PFSK-1 (cell line): Measurements from ENCODE around the gene POLR1D.

Experiments used
- FOXP2 ChIP-seq: optimal IDR thresholded peaks from 2 replicates; pipeline ENCODE3; 2011; ENCODE audit warnings: borderline replicate concordance, control low read depth, inconsistent platforms; ENCODE audit not compliant: insufficient read depth; ENCODE audit errors: extremely low read length, extremely low read depth
- POLR2AphosphoS5 ChIP-seq: IDR thresholded peaks from 2 replicates; pipeline ENCODE4 v1.6.1; 2012; ENCODE audit warnings: low read depth, mild to moderate bottlenecking, control low read depth, low read length, moderate library complexity
- REST ChIP-seq, 2 experiments: IDR thresholded peaks; 2 replicates each; pipeline versions ENCODE4 v1.6.1 to v1.8.0; 2011 to 2012; ENCODE audit warnings: low read depth in 2 of 2, low read length in 2 of 2, control low read depth in 1 of 2, inconsistent platforms in 1 of 2, mild to moderate bottlenecking in 1 of 2, moderate library complexity in 1 of 2; ENCODE audit not compliant: insufficient read depth in 1 of 2
- SIN3A ChIP-seq: IDR thresholded peaks from 2 replicates; pipeline ENCODE4 v1.6.1; 2012; ENCODE audit warnings: mild to moderate bottlenecking, low read length, moderate library complexity, borderline replicate concordance; ENCODE audit not compliant: insufficient read depth
- TAF1 ChIP-seq: IDR thresholded peaks from 2 replicates; pipeline ENCODE4 v1.6.1; 2012; ENCODE audit warnings: low read length, control low read depth, borderline replicate concordance; ENCODE audit not compliant: insufficient read depth

POLR1D gene

GRCh38 chr13:27636589-27637288 is 15.0 kb downstream of the POLR1D start:
- TF ChIP-seq REST (IDR thresholded peaks at IDR 0.05; ENCODE audit: insufficient read depth in 1 of 2, low read depth in 2 of 2, low read length in 2 of 2) (no peak), POLR2AphosphoS5 (no peak), FOXP2 (no peak), SIN3A (no peak), TAF1 (no peak)

GRCh38 chr13:27637289-27637626 is 15.6 kb downstream of the POLR1D start:
- TF ChIP-seq SIN3A (no peak), REST (IDR thresholded peaks at IDR 0.05; ENCODE audit: insufficient read depth in 1 of 2, low read depth in 2 of 2, low read length in 2 of 2) (no peak), POLR2AphosphoS5 (no peak), FOXP2 (no peak), TAF1 (no peak)

- no peak for TF ChIP-seq SIN3A
- TF ChIP-seq REST (IDR thresholded peaks at IDR 0.05; ENCODE audit: insufficient read depth in 1 of 2, low read depth in 2 of 2, low read length in 2 of 2): no peak
- TF ChIP-seq TAF1: no peak
- no peak for TF ChIP-seq POLR2AphosphoS5
These were observed 16.3 kb downstream of the POLR1D start for GRCh38 chr13:27638001-27638400.

GRCh38 chr13:27638521-27638920 is 16.8 kb downstream of the POLR1D start:
- TF ChIP-seq TAF1 (no peak), REST (IDR thresholded peaks at IDR 0.05; ENCODE audit: insufficient read depth in 1 of 2, low read depth in 2 of 2, low read length in 2 of 2) (no peak), FOXP2 (no peak), POLR2AphosphoS5 (no peak), SIN3A (no peak)

- TF ChIP-seq REST (IDR thresholded peaks at IDR 0.05; ENCODE audit: insufficient read depth in 1 of 2, low read depth in 2 of 2, low read length in 2 of 2) (no peak), POLR2AphosphoS5 (no peak), FOXP2 (no peak), TAF1 (no peak), SIN3A (no peak)
These were observed 17.5 kb downstream of the POLR1D start for GRCh38 chr13:27639186-27639585.
